Astrocyte (in vitro differentiated cells and primary cell): Measurements from ENCODE around the gene SALL4. TPM values are rescaled to one million over a fixed set of nuclear protein-coding genes. Genes with fewer than 3 reads are reported as not detected.

Source experiments
- DNase-seq: peaks from one replicate; pipeline ENCODE4 v3.0.0-alpha.2; 2010; ENCODE audit warnings: low read depth
- FAIRE-seq: peaks from 2 replicates; lab custom pipeline; 2011; peaks lifted over from hg19 to GRCh38; lab: Jason Lieb, UNC
- H2AFZ ChIP-seq: 2 replicates; pipeline ENCODE4 v1.6.0; 2012; ENCODE audit warnings: low read depth, low read length, inconsistent platforms
- H3K27ac ChIP-seq: 2 replicates; pipeline ENCODE4 v1.5.1; 2011; ENCODE audit warnings: low read depth, low read length, inconsistent platforms
- H3K27me3 ChIP-seq: 2 replicates; pipeline ENCODE4 v1.6.0; 2011; ENCODE audit warnings: low read length, inconsistent platforms; ENCODE audit not compliant: insufficient read depth
- H3K36me3 ChIP-seq: 2 replicates; pipeline ENCODE4 v1.5.1; 2011; ENCODE audit warnings: low read length, inconsistent platforms; ENCODE audit not compliant: insufficient read depth
- H3K4me1 ChIP-seq: 2 replicates; pipeline ENCODE4 v1.5.1; 2011; ENCODE audit warnings: low read length, inconsistent platforms; ENCODE audit not compliant: insufficient read depth
- H3K4me2 ChIP-seq: 2 replicates; pipeline ENCODE4 v1.6.0; 2012; ENCODE audit warnings: low read length, inconsistent platforms
- H3K4me3 ChIP-seq: 2 replicates; pipeline ENCODE4 v1.5.1; 2011; ENCODE audit warnings: low read depth, mild to moderate bottlenecking, low read length, inconsistent platforms; ENCODE audit not compliant: insufficient read depth
- H3K79me2 ChIP-seq: 2 replicates; pipeline ENCODE4 v1.6.0; 2012; ENCODE audit warnings: mild to moderate bottlenecking, low read length, inconsistent platforms; ENCODE audit not compliant: insufficient read depth
- H3K9ac ChIP-seq: 2 replicates; pipeline ENCODE4 v1.6.0; 2012; ENCODE audit warnings: mild to moderate bottlenecking, low read length, inconsistent platforms
- H3K9me3 ChIP-seq: 2 replicates; pipeline ENCODE4 v1.5.1; 2012; ENCODE audit warnings: low read depth, mild to moderate bottlenecking, low read length, inconsistent platforms; ENCODE audit not compliant: insufficient read depth
- H4K20me1 ChIP-seq: 2 replicates; pipeline ENCODE4 v1.6.0; 2012; ENCODE audit warnings: low read length, inconsistent platforms; ENCODE audit not compliant: insufficient read depth
- H3K27ac Mint-ChIP-seq: one replicate; pipeline ENCODE4 v1.8.0; 2021; ENCODE audit warnings: mild to moderate bottlenecking, mixed read lengths; ENCODE audit not compliant: unreplicated experiment
- H3K27me3 Mint-ChIP-seq: one replicate; pipeline ENCODE4 v1.8.0; 2021; ENCODE audit warnings: low read depth, mixed read lengths; ENCODE audit not compliant: unreplicated experiment
- H3K36me3 Mint-ChIP-seq: one replicate; pipeline ENCODE4 v1.8.0; 2021; ENCODE audit warnings: low read depth, mixed read lengths; ENCODE audit not compliant: unreplicated experiment
- H3K4me1 Mint-ChIP-seq: one replicate; pipeline ENCODE4 v1.8.0; 2021; ENCODE audit warnings: low read depth, mixed read lengths; ENCODE audit not compliant: unreplicated experiment
- H3K4me3 Mint-ChIP-seq: one replicate; pipeline ENCODE4 v1.8.0; 2021; ENCODE audit warnings: mild to moderate bottlenecking, moderate library complexity, mixed read lengths; ENCODE audit not compliant: unreplicated experiment
- H3K9me3 Mint-ChIP-seq: one replicate; pipeline ENCODE4 v1.8.0; 2021; ENCODE audit warnings: mild to moderate bottlenecking, mixed read lengths; ENCODE audit not compliant: unreplicated experiment
- CTCF ChIP-seq: IDR thresholded peaks from 2 replicates; pipeline ENCODE4 v1.5.1; 2011; ENCODE audit warnings: low read depth, mild to moderate bottlenecking, inconsistent platforms, low read length, moderate library complexity; ENCODE audit not compliant: insufficient read depth
- EZH2 ChIP-seq: IDR thresholded peaks from 2 replicates; pipeline ENCODE4 v1.6.1; 2012; ENCODE audit warnings: mild to moderate bottlenecking, low read length, inconsistent platforms; ENCODE audit not compliant: insufficient read depth
- total RNA-seq: library from RNA; stranded (reverse); gene quantifications from 2 replicates; pipeline ENCODE4 v1.2.1, GENCODE V29; 2021

SALL4 gene
- total RNA-seq, 1 donor from 2014 or later, result 21.7 TPM

DNA sequence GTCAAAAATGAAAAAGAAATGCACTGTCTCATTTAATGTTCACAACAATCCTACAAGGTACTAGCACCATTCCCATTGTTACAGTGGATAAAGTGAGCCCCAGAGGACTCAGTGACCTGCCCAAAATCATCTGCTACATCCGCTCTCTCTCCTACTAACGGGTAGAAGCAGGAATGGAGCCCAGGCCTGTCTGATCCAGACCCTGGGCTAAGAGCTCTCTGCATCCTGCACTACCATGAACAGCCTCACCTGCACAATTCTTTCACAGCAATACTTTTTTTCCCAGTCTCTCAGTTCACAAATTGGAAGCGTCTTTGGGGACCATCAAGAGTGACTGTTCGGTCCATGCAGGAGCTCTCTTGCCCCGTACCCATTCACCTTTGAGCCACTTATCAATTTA lies 65.4 kb downstream of the SALL4 start:
- FAIRE-seq, result no peak
- DNase-seq, result no peak
- Histone ChIP-seq H3K27ac (no peak overlapping the region), H4K20me1 (peaks cover 23% of the 10 kb centered on the region), H3K9ac (no peak overlapping the region), H3K4me1 (peaks cover 5% of the 10 kb centered on the region), H2AFZ (no peak overlapping the region), H3K9me3 (no peaks in the 10 kb centered on the region), H3K4me2 (no peak overlapping the region), H3K4me3 (no peak overlapping the region), H3K27me3 (no peaks in the 10 kb centered on the region), H3K79me2 (peaks cover 28% of the 10 kb centered on the region), H3K36me3 (no peaks in the 10 kb centered on the region)
- no peaks in the 10 kb centered on the region for H3K27me3 Mint-ChIP-seq
- H3K4me1 Mint-ChIP-seq, result peaks cover 6% of the 10 kb centered on the region
- no peaks in the 10 kb centered on the region for H3K9me3 Mint-ChIP-seq
- TF ChIP-seq CTCF (no peak), EZH2 (no peak)
- H3K36me3 Mint-ChIP-seq, result peaks cover 4% of the 10 kb centered on the region
- no peak overlapping the region for H3K4me3 Mint-ChIP-seq
- no peak overlapping the region for H3K27ac Mint-ChIP-seq

DNA sequence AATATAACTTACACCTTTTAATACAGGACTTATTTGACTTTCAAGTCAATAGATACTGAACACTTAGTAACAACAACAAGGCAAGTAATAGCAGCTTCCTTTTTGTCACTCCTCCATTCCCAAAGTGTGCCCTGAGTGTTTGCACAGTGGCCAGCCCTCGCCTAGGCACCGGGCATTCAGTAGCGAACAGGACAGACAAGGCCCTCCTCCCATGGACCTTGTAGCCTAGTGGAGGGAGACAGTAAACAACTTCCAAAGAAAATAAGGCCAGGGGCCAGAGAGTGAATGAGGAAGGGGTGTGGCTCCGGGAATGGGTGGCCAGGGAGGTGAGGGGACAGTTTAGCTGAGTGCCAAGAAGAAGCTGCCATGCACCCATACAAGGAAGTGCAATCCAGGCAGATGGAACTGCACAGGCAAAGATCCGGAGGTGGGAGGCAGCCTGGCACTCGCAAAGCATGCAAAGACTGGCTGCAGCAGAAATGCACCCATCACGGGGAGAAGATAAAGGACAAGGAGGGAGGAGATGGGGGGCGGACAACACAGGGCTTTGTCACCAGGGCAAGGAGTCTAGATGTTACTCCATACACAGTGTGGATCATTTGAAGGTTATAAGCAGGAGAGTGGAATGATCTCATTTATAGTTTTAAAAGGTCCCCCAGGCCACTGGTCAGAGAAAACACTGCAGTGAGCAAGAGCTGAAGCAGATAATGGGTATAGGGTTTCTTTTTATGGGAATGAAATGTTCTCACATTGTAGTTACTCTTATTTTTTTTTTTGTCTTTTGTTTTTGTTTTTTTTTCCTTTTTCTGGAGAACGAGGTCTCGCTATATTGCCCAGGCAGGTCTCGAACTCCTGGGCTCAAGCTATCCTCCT lies 66.4 kb downstream of the SALL4 start:
- no peak overlapping the region for H3K27ac Mint-ChIP-seq
- FAIRE-seq (peak; percentile 60), DNase-seq (no peak)
- Histone ChIP-seq H2AFZ (no peak overlapping the region), H3K27ac (no peak overlapping the region), H3K79me2 (peaks cover 19% of the 10 kb centered on the region), H4K20me1 (peaks cover 20% of the 10 kb centered on the region), H3K9ac (no peak overlapping the region), H3K36me3 (no peaks in the 10 kb centered on the region), H3K4me3 (no peak overlapping the region), H3K4me2 (no peak overlapping the region), H3K4me1 (peaks cover 9% of the 10 kb centered on the region), H3K9me3 (no peaks in the 10 kb centered on the region), H3K27me3 (no peaks in the 10 kb centered on the region)
- H3K36me3 Mint-ChIP-seq, result peaks cover 4% of the 10 kb centered on the region
- no peak for TF ChIP-seq EZH2
- TF ChIP-seq CTCF, result no peak
- no peaks in the 10 kb centered on the region for H3K9me3 Mint-ChIP-seq
- H3K4me1 Mint-ChIP-seq, result peaks cover 12% of the 10 kb centered on the region
- H3K27me3 Mint-ChIP-seq, result no peaks in the 10 kb centered on the region
- no peak overlapping the region for H3K4me3 Mint-ChIP-seq
